GM23338 (cell line): ENCODE measurements around the gene CSF3. TPM values are rescaled to one million over a fixed set of nuclear protein-coding genes. Genes with fewer than 3 reads are reported as not detected.
"Not testable (repeated sequence)": the region's sequence is repeated elsewhere in the genome, so short reads cannot be mapped to it uniquely, and the experiment has no call there.

ENCODE experiments used
- ATAC-seq: fragments of 200-7000 bp; cut with Tn5 transposase; 3 replicates; pipeline ENCODE4 v1.9.1; 2020
- DNase-seq: peaks from one replicate; pipeline ENCODE4 v3.0.0-alpha.2; 2015; ENCODE audit warnings: low spot score
- H2AFZ ChIP-seq: fragments of 200-600 bp; sonication (generic); 2 replicates; pipeline ENCODE4 v1.8.0; 2016; ENCODE audit warnings: antibody characterized with exemption, mild to moderate bottlenecking, moderate library complexity
- H3F3A ChIP-seq: fragments of 200-600 bp; sonication (generic); replicated peaks from 2 replicates; pipeline ENCODE4 v1.8.0; 2017; ENCODE audit warnings: antibody characterized with exemption, mixed run types, low read depth
- H3K27ac ChIP-seq: fragments of 200-600 bp; sonication (generic); 2 replicates; pipeline ENCODE4 v1.6.1; 2016; ENCODE audit warnings: low read depth
- H3K27me3 ChIP-seq: fragments of 200-600 bp; sonication (generic); 2 replicates; pipeline ENCODE4 v1.8.0; 2016; ENCODE audit warnings: mild to moderate bottlenecking, mixed run types, moderate library complexity; ENCODE audit not compliant: insufficient read depth
- H3K36me3 ChIP-seq: fragments of 200-600 bp; sonication (generic); 2 replicates; pipeline ENCODE4 v1.8.0; 2016; ENCODE audit warnings: mild to moderate bottlenecking; ENCODE audit not compliant: insufficient read depth
- H3K4me1 ChIP-seq: fragments of 200-600 bp; sonication (generic); 2 replicates; pipeline ENCODE4 v1.8.0; 2016; ENCODE audit warnings: mild to moderate bottlenecking, moderate library complexity; ENCODE audit not compliant: insufficient read depth
- H3K4me2 ChIP-seq: fragments of 200-600 bp; sonication (generic); 2 replicates; pipeline ENCODE4 v1.7.1; 2017; ENCODE audit warnings: mixed run types
- H3K4me3 ChIP-seq: fragments of 200-600 bp; sonication (generic); 2 replicates; pipeline ENCODE4 v1.6.1; 2016; ENCODE audit warnings: mixed run types
- H3K79me2 ChIP-seq: fragments of 200-600 bp; sonication (generic); replicated peaks from 2 replicates; pipeline ENCODE4 v1.8.0; 2017; ENCODE audit warnings: mild to moderate bottlenecking; ENCODE audit not compliant: insufficient read depth
- H3K9me2 ChIP-seq: fragments of 200-600 bp; sonication (generic); 2 replicates; pipeline ENCODE4 v1.8.0; 2017; ENCODE audit not compliant: insufficient read depth
- H4K20me1 ChIP-seq: fragments of 200-600 bp; sonication (generic); replicated peaks from 2 replicates; pipeline ENCODE4 v1.8.0; 2017; ENCODE audit warnings: mild to moderate bottlenecking; ENCODE audit not compliant: insufficient read depth
- H3K27ac Mint-ChIP-seq: 2 replicates; pipeline ENCODE4 v1.8.0; 2020; ENCODE audit warnings: inconsistent platforms, mild to moderate bottlenecking, moderate library complexity, mixed read lengths
- H3K27me3 Mint-ChIP-seq: 3 replicates; pipeline ENCODE4 v1.8.0; 2022; ENCODE audit warnings: low read depth, mild to moderate bottlenecking, moderate library complexity, mixed read lengths, inconsistent platforms; ENCODE audit not compliant: insufficient read depth, poor library complexity
- H3K36me3 Mint-ChIP-seq: 3 replicates; pipeline ENCODE4 v1.8.0; 2021; ENCODE audit warnings: low read depth, mild to moderate bottlenecking, inconsistent platforms, moderate library complexity, mixed read lengths
- H3K4me1 Mint-ChIP-seq: 3 replicates; pipeline ENCODE4 v1.8.0; 2020; ENCODE audit warnings: mild to moderate bottlenecking, inconsistent platforms, mixed read lengths
- H3K4me3 Mint-ChIP-seq: 3 replicates; pipeline ENCODE4 v1.8.0; 2021; ENCODE audit warnings: moderate library complexity, mild to moderate bottlenecking, inconsistent platforms, mixed read lengths
- H3K9me3 Mint-ChIP-seq: 3 replicates; pipeline ENCODE4 v1.8.0; 2020; ENCODE audit warnings: moderate library complexity, mild to moderate bottlenecking, inconsistent platforms, mixed read lengths
- CREB1 ChIP-seq: fragments of 250-450 bp; sonication (Bioruptor Pico); IDR thresholded peaks from 2 replicates; pipeline ENCODE4 v1.5.0; 2020; ENCODE audit warnings: low read depth, mild to moderate bottlenecking, moderate library complexity
- EZH2phosphoT487 ChIP-seq: fragments of 200-600 bp; sonication (generic); IDR thresholded peaks from one replicate; pipeline ENCODE4 v1.8.1; 2018; ENCODE audit warnings: antibody characterized with exemption; ENCODE audit not compliant: unreplicated experiment
- ZNF331 ChIP-seq: fragments of 250-450 bp; sonication (Bioruptor Pico); IDR thresholded peaks from 2 replicates; pipeline ENCODE4 v1.5.0; 2020; ENCODE audit warnings: low read depth, mild to moderate bottlenecking, moderate library complexity
- polyA plus RNA-seq: library from polyadenylated mRNA; unstranded; fragments of >200 nt; fragmentation: Nextera tagmentation; extraction: Ambion mirVana; gene quantifications from 2 replicates; pipeline ENCODE4 v1.2.1, GENCODE V29; 2016
- total RNA-seq: library from RNA; depleted of rRNA; stranded (reverse); fragments of >200 nt; shearing (Covaris generic); gene quantifications from 2 replicates; pipeline ENCODE4 v1.2.3, GENCODE V29; 2014
- TF ChIP-seq, protein P1 (sequence below), 2 experiments: fragments of 200-600 bp in 1 of 2; sonication (generic) in 1 of 2; conservative IDR thresholded peaks; 2 replicates each; pipeline versions ENCODE4 v1.5.1 to v1.6.1; 2016 to 2017; ENCODE audit warnings: antibody characterized with exemption in 2 of 2, low read depth in 2 of 2, mild to moderate bottlenecking in 2 of 2, moderate library complexity in 1 of 2
- TF ChIP-seq, protein P2 (sequence below): IDR thresholded peaks from 2 replicates; pipeline ENCODE4 v1.6.1; 2016; ENCODE audit warnings: antibody characterized with exemption
- TF ChIP-seq, protein P3 (sequence below): IDR thresholded peaks from one replicate; pipeline ENCODE4 v1.6.1; 2018; ENCODE audit warnings: antibody characterized with exemption; ENCODE audit not compliant: unreplicated experiment

CSF3 gene
- total and polyA plus RNA-seq, 2 experiments from 2014 or later: not detected

DNA sequence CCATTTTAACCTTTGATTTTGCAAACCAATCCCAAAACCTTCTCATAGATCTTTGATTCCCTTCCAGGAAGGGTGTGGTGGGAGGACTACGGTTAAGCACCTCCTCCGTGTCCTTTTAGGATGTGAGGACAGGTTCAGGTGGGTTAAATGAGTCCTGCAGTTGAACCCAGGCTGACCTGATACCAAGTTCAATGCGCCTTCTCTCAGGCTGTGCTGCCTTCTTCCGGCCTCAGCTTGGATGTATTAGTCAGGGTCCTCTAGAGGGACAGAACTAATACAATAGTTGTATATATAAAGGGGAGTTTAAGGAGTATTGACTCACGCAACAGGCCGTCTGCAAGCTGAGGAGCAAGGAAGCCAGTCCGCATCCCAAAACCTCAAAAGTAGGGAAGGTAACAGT, 10.5 kb upstream of the CSF3 start:
- Histone ChIP-seq H3K4me2 (no peak overlapping the region), H2AFZ (no peak overlapping the region), H3K4me3 (no peak overlapping the region), H3K27me3 (no peaks in the 10 kb centered on the region), H3F3A (no peaks in the 10 kb centered on the region), H3K79me2 (no peaks in the 10 kb centered on the region), H3K27ac (no peak overlapping the region), H4K20me1 (no peaks in the 10 kb centered on the region; the same call in 1 of the 2 replicates), H3K9me2 (no peaks in the 10 kb centered on the region), H3K36me3 (no peaks in the 10 kb centered on the region), H3K4me1 (no peaks in the 10 kb centered on the region)
- DNase-seq (no peak), ATAC-seq (no peak)
- H3K4me1 Mint-ChIP-seq: no peaks in the 10 kb centered on the region; the same call in 2 of the 3 replicates
- H3K27me3 Mint-ChIP-seq: no peaks in the 10 kb centered on the region
- no peaks in the 10 kb centered on the region for H3K9me3 Mint-ChIP-seq
- H3K36me3 Mint-ChIP-seq: no peaks in the 10 kb centered on the region
- H3K27ac Mint-ChIP-seq: no peak overlapping the region
- TF ChIP-seq EZH2phosphoT487: no peak
- TF ChIP-seq, protein P1, sequence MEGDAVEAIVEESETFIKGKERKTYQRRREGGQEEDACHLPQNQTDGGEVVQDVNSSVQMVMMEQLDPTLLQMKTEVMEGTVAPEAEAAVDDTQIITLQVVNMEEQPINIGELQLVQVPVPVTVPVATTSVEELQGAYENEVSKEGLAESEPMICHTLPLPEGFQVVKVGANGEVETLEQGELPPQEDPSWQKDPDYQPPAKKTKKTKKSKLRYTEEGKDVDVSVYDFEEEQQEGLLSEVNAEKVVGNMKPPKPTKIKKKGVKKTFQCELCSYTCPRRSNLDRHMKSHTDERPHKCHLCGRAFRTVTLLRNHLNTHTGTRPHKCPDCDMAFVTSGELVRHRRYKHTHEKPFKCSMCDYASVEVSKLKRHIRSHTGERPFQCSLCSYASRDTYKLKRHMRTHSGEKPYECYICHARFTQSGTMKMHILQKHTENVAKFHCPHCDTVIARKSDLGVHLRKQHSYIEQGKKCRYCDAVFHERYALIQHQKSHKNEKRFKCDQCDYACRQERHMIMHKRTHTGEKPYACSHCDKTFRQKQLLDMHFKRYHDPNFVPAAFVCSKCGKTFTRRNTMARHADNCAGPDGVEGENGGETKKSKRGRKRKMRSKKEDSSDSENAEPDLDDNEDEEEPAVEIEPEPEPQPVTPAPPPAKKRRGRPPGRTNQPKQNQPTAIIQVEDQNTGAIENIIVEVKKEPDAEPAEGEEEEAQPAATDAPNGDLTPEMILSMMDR (conservative IDR thresholded peaks at IDR 0.05; ENCODE audit: low read depth in 2 of 2): no peak
- TF ChIP-seq, protein P2, sequence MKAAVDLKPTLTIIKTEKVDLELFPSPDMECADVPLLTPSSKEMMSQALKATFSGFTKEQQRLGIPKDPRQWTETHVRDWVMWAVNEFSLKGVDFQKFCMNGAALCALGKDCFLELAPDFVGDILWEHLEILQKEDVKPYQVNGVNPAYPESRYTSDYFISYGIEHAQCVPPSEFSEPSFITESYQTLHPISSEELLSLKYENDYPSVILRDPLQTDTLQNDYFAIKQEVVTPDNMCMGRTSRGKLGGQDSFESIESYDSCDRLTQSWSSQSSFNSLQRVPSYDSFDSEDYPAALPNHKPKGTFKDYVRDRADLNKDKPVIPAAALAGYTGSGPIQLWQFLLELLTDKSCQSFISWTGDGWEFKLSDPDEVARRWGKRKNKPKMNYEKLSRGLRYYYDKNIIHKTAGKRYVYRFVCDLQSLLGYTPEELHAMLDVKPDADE: no peak
- no peak for TF ChIP-seq ZNF331 (CRISPR knock-in tag)
- H3K4me3 Mint-ChIP-seq: no peak overlapping the region

DNA sequence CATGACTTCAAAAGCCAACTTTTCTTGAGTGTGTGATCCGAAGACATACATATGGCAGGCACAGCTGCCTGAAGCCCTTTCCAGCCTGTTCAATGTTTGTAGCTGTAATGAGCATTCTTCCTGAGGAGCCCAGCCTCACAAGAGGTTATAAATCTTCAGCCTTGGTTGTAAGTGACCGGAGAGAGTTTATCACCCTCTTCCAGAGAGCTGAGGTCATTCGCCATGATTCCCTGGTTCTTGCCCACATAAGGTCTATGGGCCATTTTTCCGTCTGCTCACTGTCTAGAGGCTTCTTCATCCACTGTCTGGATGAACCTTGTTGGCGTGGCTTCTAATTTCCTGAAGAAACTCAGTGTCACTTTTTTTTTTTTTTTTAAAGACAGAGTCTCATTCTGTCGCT, 9.7 kb upstream of the CSF3 start:
- H3K4me3 ChIP-seq: no peak overlapping the region
- no peaks in the 10 kb centered on the region for H3K36me3 Mint-ChIP-seq

DNA sequence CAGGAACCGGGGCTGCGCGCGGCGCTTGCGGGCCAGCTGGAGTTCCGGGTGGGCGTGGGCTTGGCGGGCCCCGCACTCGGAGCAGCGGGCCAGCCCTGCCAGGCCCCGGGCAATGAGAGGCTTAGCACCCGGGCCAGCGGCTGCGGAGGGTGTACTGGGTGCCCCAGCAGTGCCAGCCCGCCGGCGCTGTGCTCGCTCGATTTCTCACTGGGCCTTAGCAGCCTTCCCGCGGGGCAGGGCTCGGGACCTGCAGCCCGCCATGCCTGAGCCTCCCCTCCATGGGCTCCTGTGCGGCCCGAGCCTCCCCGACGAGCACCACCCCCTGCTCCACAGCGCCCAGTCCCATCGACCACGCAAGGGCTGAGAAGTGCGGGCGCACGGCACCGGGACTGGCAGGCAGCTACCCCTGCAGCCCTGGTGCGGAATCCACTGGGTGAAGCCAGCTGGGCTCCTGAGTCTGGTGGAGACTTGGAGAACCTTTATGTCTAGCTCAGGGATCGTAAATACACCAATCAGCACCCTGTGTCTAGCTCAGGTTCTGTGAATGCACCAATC, 4.2 kb upstream of the CSF3 start:
- Mint-ChIP-seq H3K27me3 (peaks cover 17% of the 10 kb centered on the region), H3K4me1 (peaks cover 14% of the 10 kb centered on the region)
- H4K20me1 ChIP-seq, H2AFZ ChIP-seq, H3K36me3 ChIP-seq, H3F3A ChIP-seq, H3K27ac Mint-ChIP-seq, H3K79me2 ChIP-seq, H3K27ac ChIP-seq, H3K4me1 ChIP-seq, H3K36me3 Mint-ChIP-seq, H3K4me3 Mint-ChIP-seq, DNase-seq, H3K9me2 ChIP-seq, H3K4me3 ChIP-seq, ATAC-seq, H3K4me2 ChIP-seq, H3K9me3 Mint-ChIP-seq, H3K27me3 ChIP-seq: not testable (repeated sequence)

More for the DNA sequence above, 9.7 kb upstream of the CSF3 start:
- no peak for ATAC-seq
- Histone ChIP-seq H3K4me2 (no peak overlapping the region), H3K79me2 (no peaks in the 10 kb centered on the region), H2AFZ (no peak overlapping the region), H3K4me1 (no peaks in the 10 kb centered on the region), H3K27me3 (no peaks in the 10 kb centered on the region), H4K20me1 (no peaks in the 10 kb centered on the region), H3F3A (no peaks in the 10 kb centered on the region), H3K9me2 (no peaks in the 10 kb centered on the region), H3K36me3 (no peaks in the 10 kb centered on the region), H3K27ac (no peak overlapping the region)
- DNase-seq: no peak
- TF ChIP-seq, protein P2: no peak
- no peak for TF ChIP-seq CREB1
- TF ChIP-seq, protein P3, sequence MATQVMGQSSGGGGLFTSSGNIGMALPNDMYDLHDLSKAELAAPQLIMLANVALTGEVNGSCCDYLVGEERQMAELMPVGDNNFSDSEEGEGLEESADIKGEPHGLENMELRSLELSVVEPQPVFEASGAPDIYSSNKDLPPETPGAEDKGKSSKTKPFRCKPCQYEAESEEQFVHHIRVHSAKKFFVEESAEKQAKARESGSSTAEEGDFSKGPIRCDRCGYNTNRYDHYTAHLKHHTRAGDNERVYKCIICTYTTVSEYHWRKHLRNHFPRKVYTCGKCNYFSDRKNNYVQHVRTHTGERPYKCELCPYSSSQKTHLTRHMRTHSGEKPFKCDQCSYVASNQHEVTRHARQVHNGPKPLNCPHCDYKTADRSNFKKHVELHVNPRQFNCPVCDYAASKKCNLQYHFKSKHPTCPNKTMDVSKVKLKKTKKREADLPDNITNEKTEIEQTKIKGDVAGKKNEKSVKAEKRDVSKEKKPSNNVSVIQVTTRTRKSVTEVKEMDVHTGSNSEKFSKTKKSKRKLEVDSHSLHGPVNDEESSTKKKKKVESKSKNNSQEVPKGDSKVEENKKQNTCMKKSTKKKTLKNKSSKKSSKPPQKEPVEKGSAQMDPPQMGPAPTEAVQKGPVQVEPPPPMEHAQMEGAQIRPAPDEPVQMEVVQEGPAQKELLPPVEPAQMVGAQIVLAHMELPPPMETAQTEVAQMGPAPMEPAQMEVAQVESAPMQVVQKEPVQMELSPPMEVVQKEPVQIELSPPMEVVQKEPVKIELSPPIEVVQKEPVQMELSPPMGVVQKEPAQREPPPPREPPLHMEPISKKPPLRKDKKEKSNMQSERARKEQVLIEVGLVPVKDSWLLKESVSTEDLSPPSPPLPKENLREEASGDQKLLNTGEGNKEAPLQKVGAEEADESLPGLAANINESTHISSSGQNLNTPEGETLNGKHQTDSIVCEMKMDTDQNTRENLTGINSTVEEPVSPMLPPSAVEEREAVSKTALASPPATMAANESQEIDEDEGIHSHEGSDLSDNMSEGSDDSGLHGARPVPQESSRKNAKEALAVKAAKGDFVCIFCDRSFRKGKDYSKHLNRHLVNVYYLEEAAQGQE: no peak
- Mint-ChIP-seq H3K27ac (no peak overlapping the region), H3K27me3 (no peaks in the 10 kb centered on the region), H3K9me3 (no peaks in the 10 kb centered on the region), H3K4me1 (no peaks in the 10 kb centered on the region; the same call in 2 of the 3 replicates), H3K4me3 (no peak overlapping the region)

DNA sequence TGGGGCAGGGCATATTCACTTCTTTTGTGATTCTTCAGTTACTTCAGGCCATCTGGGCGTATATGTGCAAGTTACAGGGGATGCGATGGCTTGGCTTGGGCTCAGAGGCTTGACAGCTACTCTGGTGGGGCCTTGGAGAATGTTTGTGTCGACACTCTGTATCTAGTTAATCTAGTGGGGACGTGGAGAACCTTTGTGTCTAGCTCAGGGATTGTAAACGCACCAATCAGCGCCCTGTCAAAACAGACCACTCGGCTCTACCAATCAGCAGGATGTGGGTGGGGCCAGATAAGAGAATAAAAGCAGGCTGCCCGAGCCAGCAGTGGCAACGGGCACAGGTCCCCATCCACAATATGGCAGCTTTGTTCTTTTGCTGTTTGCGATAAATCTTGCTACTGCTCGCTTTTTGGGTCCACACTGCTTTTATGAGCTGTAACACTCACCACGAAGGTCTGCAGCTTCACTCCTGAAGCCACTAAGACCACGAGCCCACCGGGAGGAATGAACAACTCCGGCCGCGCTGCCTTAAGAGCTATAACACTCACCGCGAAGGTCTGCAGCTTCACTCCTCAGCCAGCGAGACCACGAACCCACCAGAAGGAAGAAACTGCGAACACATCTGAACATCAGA, 3.1 kb upstream of the CSF3 start:
- DNase-seq, H4K20me1 ChIP-seq, H3K36me3 Mint-ChIP-seq, ATAC-seq, H3K4me2 ChIP-seq, H2AFZ ChIP-seq, H3K9me3 Mint-ChIP-seq, H3F3A ChIP-seq, H3K4me1 ChIP-seq, H3K27me3 ChIP-seq, H3K36me3 ChIP-seq, H3K27ac ChIP-seq, H3K79me2 ChIP-seq, H3K27ac Mint-ChIP-seq, H3K9me2 ChIP-seq, H3K4me3 Mint-ChIP-seq, H3K4me3 ChIP-seq: not testable (repeated sequence)
- H3K27me3 Mint-ChIP-seq: peaks cover 26% of the 10 kb centered on the region
- peaks cover 18% of the 10 kb centered on the region for H3K4me1 Mint-ChIP-seq
